Stimulated activated CD4-positive, alpha-beta T cell treated with anti-CD3 and anti-CD28 coated beads, Interleukin-12 subunit alpha, Interleukin-12 subunit beta, amount 100 ng/mL, for 24 hours (primary cell): ENCODE results near the gene BNIP5.

ENCODE experiments used
- DNase-seq, 2 experiments: peaks; one replicate each; pipeline ENCODE4 v3.0.0-alpha.2; 2020; ENCODE audit warnings: low read depth in 2 of 2

The BNIP5 gene

GRCh38 chr6:36266913-36267644, 69.6 kb downstream of the BNIP5 start:
- no peak for DNase-seq
